Vagina (tissue), 2 donors: ENCODE measurements around the gene MYO7A. TPM values are rescaled to one million over a fixed set of nuclear protein-coding genes. Genes with fewer than 3 reads are reported as not detected.

ENCODE experiments used
- DNase-seq, 2 donors: peaks; one replicate each; pipeline ENCODE4 v3.0.0-alpha.2; 2017; ENCODE audit errors: extremely low spot score in 2 of 2
- H3K27ac ChIP-seq: fragments of 200-600 bp; sonication (generic); one replicate; pipeline ENCODE4 v1.5.1; 2019
- H3K27me3 ChIP-seq: fragments of 200-600 bp; sonication (generic); one replicate; pipeline ENCODE4 v1.5.1; 2019
- H3K36me3 ChIP-seq, 2 donors: fragments of 200-600 bp; sonication (generic); one replicate each; pipeline ENCODE4 v1.5.1; 2017 to 2019
- H3K4me1 ChIP-seq: fragments of 200-600 bp; sonication (generic); one replicate; pipeline ENCODE4 v1.5.1; 2019
- H3K4me3 ChIP-seq, 2 donors: fragments of 200-600 bp; sonication (generic); 1 replicate in 1 of 2; 2 replicates in 1 of 2; pipeline ENCODE4 v1.5.1; 2016 to 2019
- H3K9me3 ChIP-seq: fragments of 200-600 bp; sonication (generic); one replicate; pipeline ENCODE4 v1.5.1; 2019
- POLR2A ChIP-seq, 2 donors: fragments of 450-650 bp; IDR thresholded peaks; one replicate each; pipeline ENCODE4 v1.6.1; 2017; ENCODE audit warnings: antibody characterized with exemption in 2 of 2, mild to moderate bottlenecking in 2 of 2, moderate library complexity in 2 of 2
- POLR2AphosphoS5 ChIP-seq, 2 donors: sonication (generic); formaldehyde crosslinking; IDR thresholded peaks; one replicate each; pipeline ENCODE4 v1.9.0; 2017; ENCODE audit warnings: antibody characterized with exemption in 2 of 2, mild to moderate bottlenecking in 2 of 2, low read depth in 1 of 2; ENCODE audit not compliant: insufficient read depth in 1 of 2
- intact Hi-C: fragments of 100-400 bp; cut with DNase I; formaldehyde crosslinking; loops from one replicate; pipeline ENCODE4 v1.15.1; 2023
- total RNA-seq: library from RNA; depleted of rRNA; stranded (reverse); fragments of >200 nt; gene quantifications from one replicate; pipeline ENCODE4 v1.2.3, GENCODE V29; 2016
- TF ChIP-seq, protein P1 (sequence below), 3 experiments: fragments of 450-650 bp in 2 of 3; fragments of 200-600 bp in 1 of 3; sonication (generic) in 1 of 3; IDR thresholded peaks; one replicate each; pipeline ENCODE4 v1.5.1; 2017 to 2019; ENCODE audit warnings: antibody characterized with exemption in 3 of 3, mild to moderate bottlenecking in 2 of 3, moderate library complexity in 2 of 3

MYO7A gene
- total RNA-seq, 1 donor from 2014 or later, result 9.1 TPM

DNA sequence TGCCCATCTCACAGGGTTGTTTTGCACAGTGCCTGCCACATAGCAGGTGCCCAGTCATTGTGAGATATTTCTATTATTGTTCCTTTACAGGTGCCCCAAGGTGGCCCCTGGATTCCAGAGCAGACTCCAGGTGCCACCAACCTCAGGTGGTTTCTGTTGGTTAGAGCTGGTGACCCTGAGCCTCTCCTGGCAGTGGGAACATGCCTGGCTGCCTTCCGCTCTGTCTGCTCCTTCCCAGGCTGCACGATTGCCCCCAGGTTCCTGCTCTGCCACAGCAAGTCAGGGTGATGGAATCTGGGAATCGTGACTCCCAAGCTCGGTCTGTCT is 38.0 kb upstream of the MYO7A start:
- intact Hi-C loops, result loop anchor here (5.0 kb wide), 1 partner anchor 43 kb away; no protein-coding TSS in a partner anchor
- Histone ChIP-seq H3K4me1 (no peaks in the 10 kb centered on the region), H3K27me3 (no peaks in the 10 kb centered on the region), H3K9me3 (no peaks in the 10 kb centered on the region), H3K4me3 (no peak overlapping the region), H3K36me3 (no peaks in the 10 kb centered on the region), H3K27ac (no peak overlapping the region)
- DNase-seq, result no peak
- TF ChIP-seq POLR2A (IDR thresholded peaks at IDR 0.05) (no peak), POLR2AphosphoS5 (IDR thresholded peaks at IDR 0.05; ENCODE audit: insufficient read depth in 1 of 2, low read depth in 1 of 2) (no peak)
- TF ChIP-seq, protein P1, sequence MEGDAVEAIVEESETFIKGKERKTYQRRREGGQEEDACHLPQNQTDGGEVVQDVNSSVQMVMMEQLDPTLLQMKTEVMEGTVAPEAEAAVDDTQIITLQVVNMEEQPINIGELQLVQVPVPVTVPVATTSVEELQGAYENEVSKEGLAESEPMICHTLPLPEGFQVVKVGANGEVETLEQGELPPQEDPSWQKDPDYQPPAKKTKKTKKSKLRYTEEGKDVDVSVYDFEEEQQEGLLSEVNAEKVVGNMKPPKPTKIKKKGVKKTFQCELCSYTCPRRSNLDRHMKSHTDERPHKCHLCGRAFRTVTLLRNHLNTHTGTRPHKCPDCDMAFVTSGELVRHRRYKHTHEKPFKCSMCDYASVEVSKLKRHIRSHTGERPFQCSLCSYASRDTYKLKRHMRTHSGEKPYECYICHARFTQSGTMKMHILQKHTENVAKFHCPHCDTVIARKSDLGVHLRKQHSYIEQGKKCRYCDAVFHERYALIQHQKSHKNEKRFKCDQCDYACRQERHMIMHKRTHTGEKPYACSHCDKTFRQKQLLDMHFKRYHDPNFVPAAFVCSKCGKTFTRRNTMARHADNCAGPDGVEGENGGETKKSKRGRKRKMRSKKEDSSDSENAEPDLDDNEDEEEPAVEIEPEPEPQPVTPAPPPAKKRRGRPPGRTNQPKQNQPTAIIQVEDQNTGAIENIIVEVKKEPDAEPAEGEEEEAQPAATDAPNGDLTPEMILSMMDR (IDR thresholded peaks at IDR 0.05), result no peak

DNA sequence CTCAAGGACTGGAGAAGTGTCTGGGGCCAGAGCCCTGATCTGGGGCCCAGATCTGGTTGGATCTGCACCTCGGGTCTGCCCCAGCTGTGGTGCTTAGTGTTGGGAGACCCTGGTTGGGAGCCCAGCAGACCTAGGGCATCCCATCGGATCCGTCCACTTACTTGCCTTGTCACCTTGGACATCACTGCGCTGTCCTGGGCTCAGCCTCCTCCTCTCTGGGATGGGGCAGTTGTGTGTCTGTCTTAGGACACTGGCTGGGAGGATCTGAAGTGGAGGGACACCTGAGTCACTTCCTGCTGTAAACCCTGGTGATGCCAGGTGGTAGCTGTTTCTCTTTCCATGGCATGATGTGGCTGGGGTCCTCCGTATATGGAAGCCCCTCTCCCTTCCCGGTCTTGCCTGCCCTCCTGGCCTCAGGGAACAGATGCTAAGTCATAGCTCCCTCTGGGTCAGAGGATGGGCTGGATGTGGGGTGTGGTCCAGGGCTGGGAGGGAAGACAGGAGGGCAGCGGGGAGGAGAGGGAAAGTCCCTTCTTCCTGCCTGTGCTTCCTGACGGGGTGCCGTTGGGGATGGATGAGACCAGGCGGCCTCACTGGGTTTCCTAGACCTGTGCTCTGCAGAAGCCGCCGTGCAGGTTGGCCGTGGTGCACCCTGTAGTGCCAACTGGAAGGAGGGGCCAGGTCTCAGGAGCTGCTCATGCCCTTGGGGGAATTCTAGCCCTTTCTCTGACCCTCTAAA is 37.5 kb upstream of the MYO7A start:
- Histone ChIP-seq H3K9me3 (no peaks in the 10 kb centered on the region), H3K36me3 (no peaks in the 10 kb centered on the region), H3K4me1 (no peaks in the 10 kb centered on the region), H3K27me3 (no peaks in the 10 kb centered on the region), H3K27ac (no peak overlapping the region), H3K4me3 (no peak overlapping the region)
- DNase-seq, result no peak
- intact Hi-C loops, result loop anchor here (5.0 kb wide), 1 partner anchor 43 kb away; no protein-coding TSS in a partner anchor
- TF ChIP-seq POLR2AphosphoS5 (IDR thresholded peaks at IDR 0.05; ENCODE audit: insufficient read depth in 1 of 2, low read depth in 1 of 2) (no peak), POLR2A (IDR thresholded peaks at IDR 0.05) (no peak)
- TF ChIP-seq, protein P1 (IDR thresholded peaks at IDR 0.05), result no peak

DNA sequence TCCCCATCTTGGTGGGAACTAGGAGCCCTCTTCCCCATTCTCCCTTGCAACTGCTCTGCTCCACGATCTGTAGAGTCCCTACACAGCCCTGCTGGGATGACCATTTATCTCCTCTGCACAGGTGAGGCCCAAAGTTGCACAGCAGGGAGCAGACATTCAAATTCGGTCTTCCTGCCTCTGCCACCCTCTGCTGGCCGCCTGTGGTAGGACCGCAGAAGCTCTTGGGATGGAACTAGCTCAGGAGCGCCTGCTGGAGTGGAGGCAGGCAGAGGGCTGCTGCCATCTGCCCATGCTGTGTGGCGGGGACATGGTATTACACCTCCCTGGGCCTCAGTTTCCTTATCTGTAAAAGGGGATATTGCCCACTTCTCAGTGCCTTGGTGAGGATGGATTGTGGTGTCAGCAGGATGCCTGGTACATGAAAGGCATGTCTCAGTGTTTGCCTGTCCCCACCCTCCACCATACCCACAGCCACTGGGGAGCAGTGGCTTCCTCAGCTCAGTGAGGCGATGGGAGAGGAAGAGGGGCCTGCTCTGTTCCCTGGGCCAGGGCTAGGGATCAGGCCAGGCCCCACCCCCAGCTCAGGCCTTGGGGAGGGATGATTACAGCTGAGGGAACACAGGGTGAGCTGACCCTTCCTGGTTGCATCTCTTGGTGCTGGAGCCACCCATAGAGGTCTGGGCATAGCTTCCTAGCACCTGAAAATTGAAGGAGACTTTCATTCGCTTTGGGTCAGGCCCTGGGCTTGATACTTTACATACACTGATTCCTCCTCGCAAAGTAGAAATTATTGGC is 36.7 kb upstream of the MYO7A start:
- no peak for DNase-seq
- no peak overlapping the region for H3K4me3 ChIP-seq
- no peaks in the 10 kb centered on the region for H3K4me1 ChIP-seq
- no peaks in the 10 kb centered on the region for H3K36me3 ChIP-seq
- intact Hi-C loops, result loop anchor here (5.0 kb wide), 1 partner anchor 44 kb away; no protein-coding TSS in a partner anchor
- TF ChIP-seq, protein P1 (IDR thresholded peaks at IDR 0.05), result peak; percentile 93 to 99 (median 95)
- TF ChIP-seq POLR2AphosphoS5 (IDR thresholded peaks at IDR 0.05; ENCODE audit: insufficient read depth in 1 of 2, low read depth in 1 of 2) (peak in 1 of 2 donors; percentile 22), POLR2A (IDR thresholded peaks at IDR 0.05) (no peak)
- H3K9me3 ChIP-seq, result no peaks in the 10 kb centered on the region
- H3K27me3 ChIP-seq, result no peaks in the 10 kb centered on the region
- no peak overlapping the region for H3K27ac ChIP-seq

DNA sequence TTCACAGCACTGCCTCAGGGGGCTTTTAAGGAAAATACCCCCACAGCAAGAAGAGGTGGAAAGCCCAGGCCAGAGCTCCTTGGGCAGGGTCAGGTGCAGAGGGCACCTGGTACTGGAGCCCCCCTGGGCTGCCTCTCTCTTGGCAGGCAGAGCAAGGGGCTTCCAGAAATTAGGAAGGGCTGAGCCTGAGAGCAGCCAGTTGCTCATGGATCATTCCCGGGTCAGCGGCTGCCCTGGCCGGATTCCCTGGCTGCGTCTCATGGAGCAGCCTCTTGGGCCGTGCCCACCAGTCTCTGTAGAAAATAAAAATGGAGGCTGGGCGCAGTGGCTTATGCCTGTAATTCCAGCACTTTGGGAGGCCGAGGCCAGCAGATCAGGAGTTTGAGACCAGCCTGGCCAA is 35.7 kb upstream of the MYO7A start:
- no peak for DNase-seq
- intact Hi-C loops, result loop anchor here (5.0 kb wide), 1 partner anchor 45 kb away; no protein-coding TSS in a partner anchor
- no peak for TF ChIP-seq POLR2A (IDR thresholded peaks at IDR 0.05)
- Histone ChIP-seq H3K4me1 (no peaks in the 10 kb centered on the region), H3K4me3 (no peak overlapping the region), H3K9me3 (no peaks in the 10 kb centered on the region), H3K27me3 (no peaks in the 10 kb centered on the region), H3K36me3 (no peaks in the 10 kb centered on the region), H3K27ac (no peak overlapping the region)

DNA sequence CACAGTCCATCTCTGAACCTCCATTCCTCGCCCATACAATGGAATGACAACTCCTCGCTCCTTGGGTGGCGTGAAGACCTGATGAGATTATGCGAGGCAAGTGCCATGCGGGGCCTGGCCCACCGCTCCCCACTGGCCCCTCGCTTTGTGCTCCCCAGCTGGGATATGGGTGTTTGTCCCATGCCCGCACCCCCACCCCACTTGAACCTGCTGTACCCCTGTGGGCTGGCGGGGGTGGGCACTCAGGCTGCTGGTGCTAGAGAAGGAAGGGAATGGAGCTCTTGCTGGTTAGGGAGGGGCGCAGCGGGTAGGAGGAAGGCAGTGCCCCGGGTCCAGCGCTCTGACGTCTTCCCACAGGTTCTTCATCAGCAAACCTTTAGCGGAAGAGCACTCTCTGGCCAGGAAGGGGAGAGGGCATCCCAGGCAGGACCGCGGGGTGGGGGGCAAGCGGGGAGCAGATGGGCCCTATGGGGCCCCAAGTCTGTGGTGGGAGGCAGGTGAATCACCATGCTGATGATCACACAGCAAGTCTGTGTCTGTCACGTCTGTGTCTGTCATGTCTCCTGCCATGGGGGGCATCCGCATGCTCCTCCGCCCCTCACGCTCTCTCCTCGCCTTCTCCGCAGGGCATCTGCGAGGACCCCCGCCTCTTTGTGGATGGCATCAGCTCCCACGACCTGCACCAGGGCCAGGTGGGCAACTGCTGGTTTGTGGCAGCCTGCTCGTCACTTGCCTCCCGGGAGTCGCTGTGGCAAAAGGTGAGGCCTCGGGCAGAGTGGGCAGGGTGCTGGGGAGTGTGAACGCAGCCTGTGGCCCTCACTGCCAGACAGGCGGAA is 34.8 kb upstream of the MYO7A start:
- no peak overlapping the region for H3K27ac ChIP-seq
- no peaks in the 10 kb centered on the region for H3K9me3 ChIP-seq
- H3K27me3 ChIP-seq, result no peaks in the 10 kb centered on the region
- DNase-seq, result no peak
- TF ChIP-seq POLR2AphosphoS5 (IDR thresholded peaks at IDR 0.05; ENCODE audit: insufficient read depth in 1 of 2, low read depth in 1 of 2), result no peak
- TF ChIP-seq, protein P1 (IDR thresholded peaks at IDR 0.05), result no peak
- no peak for TF ChIP-seq POLR2A (IDR thresholded peaks at IDR 0.05)
- no peak overlapping the region for H3K4me3 ChIP-seq
- H3K4me1 ChIP-seq, result no peaks in the 10 kb centered on the region
- no peaks in the 10 kb centered on the region for H3K36me3 ChIP-seq
- intact Hi-C loops, result loop anchor here (5.0 kb wide), 1 partner anchor 46 kb away; no protein-coding TSS in a partner anchor
